Ureter (tissue), 1 donor: ENCODE measurements around the gene RAP1B. TPM values are rescaled to one million over a fixed set of nuclear protein-coding genes. Genes with fewer than 3 reads are reported as not detected.

Source experiments
- total RNA-seq: library from RNA; stranded (reverse); gene quantifications from one replicate; pipeline ENCODE4 v1.2.4, GENCODE V29; 2023
- donor health status: DM: yes; HTN: yes; CAD: no.

The RAP1B gene
- total RNA-seq, 1 donor from 2014 or later: 198 TPM

Other genes with a start within 250 kb of the RAP1B start
- 37.9 TPM for gene NUP107, start 76.1 kb downstream of the RAP1B start, total RNA-seq
- gene SLC35E3, start 135.3 kb downstream of the RAP1B start, total RNA-seq: 13.4 TPM
- gene MDM2, start 197.3 kb downstream of the RAP1B start, total RNA-seq: 140 TPM